Measurements from ENCODE around the gene LRGUK. TPM values are rescaled to one million over a fixed set of nuclear protein-coding genes. Genes with fewer than 3 reads are reported as not detected.
A peak's percentile ranks its signal among the peaks of the same experiment; 100 is the strongest.

The LRGUK gene
- total and polyA plus RNA-seq, 2 of the 4 experiments (the other 2 are of a cell fraction), result 0.07 TPM; not detected in 1

- intact Hi-C loops (cut with micrococcal nuclease) (no loop called here), in situ Hi-C loops (cut with MboI; ENCODE audit: low sequenced_read_pairs) (no loop called here), dilution Hi-C loops (cut with HindIII; ENCODE audit: low sequenced_read_pairs, unreplicated experiment) (no loop called here)
- POLR2A ChIA-PET (ENCODE audit: unreplicated experiment), result no interaction called here
- no TSS peak for BruUV-seq (replicated peaks)
- CTCF ChIA-PET, result no interaction called here
- H3K36me3 ChIP-seq (ENCODE audit: control insufficient read depth, insufficient read depth, low read length), result no peaks in the 10 kb centered on the region
- H3K18ac ChIP-seq (ENCODE audit: low read depth, low read length), result no peak overlapping the region
- no peak overlapping the region for H3K23ac ChIP-seq (ENCODE audit: low read depth, low read length)
- H3K4me1 ChIP-seq (ENCODE audit: control insufficient read depth, insufficient read depth, low read length), result no peaks in the 10 kb centered on the region
- no peaks in the 10 kb centered on the region for H4K20me1 ChIP-seq (ENCODE audit: insufficient read depth, low read length)
- no peak overlapping the region for H3K4me3 ChIP-seq (ENCODE audit: insufficient read depth, low read depth, low read length)
- H3K27ac ChIP-seq (ENCODE audit: insufficient read depth, low read length), result no peak overlapping the region
- no peak overlapping the region for H2AK9ac ChIP-seq (replicated peaks; ENCODE audit: low read depth, low read length, poor library complexity)
- H3K79me1 ChIP-seq (ENCODE audit: low read depth in 1 of 2, low read length in 2 of 2), result no peaks in the 10 kb centered on the region
- no peak overlapping the region for H4K5ac ChIP-seq (ENCODE audit: low read depth, low read length)
- no peak overlapping the region for H4K91ac ChIP-seq (ENCODE audit: insufficient read depth, low read depth, low read length)
- no peak overlapping the region for H4K8ac ChIP-seq (ENCODE audit: low read depth in 2 of 2, low read length in 2 of 2)
- no peak overlapping the region for H2BK5ac ChIP-seq (ENCODE audit: low read depth, low read length, poor library complexity, severe bottlenecking)
- H3K9ac ChIP-seq (ENCODE audit: low read depth, low read length), result no peak overlapping the region
- no peak for ATAC-seq (ENCODE audit: low read depth)
- H2AK5ac ChIP-seq (ENCODE audit: low read depth, low read length), result no peak overlapping the region
- H3K27me3 ChIP-seq (ENCODE audit: control insufficient read depth, insufficient read depth, low read length), result peaks cover 3% of the 10 kb centered on the region; the same call in 1 of the 2 replicates
- H2AFZ ChIP-seq (replicated peaks; ENCODE audit: low read length, poor library complexity), result no peak overlapping the region
- H3K9me3 ChIP-seq (ENCODE audit: control insufficient read depth, insufficient read depth, low read length), result no peaks in the 10 kb centered on the region
- no peak overlapping the region for H2BK20ac ChIP-seq (ENCODE audit: low read depth, low read length)
- no peak overlapping the region for H3K4ac ChIP-seq (ENCODE audit: low read depth, low read length)
- no peak overlapping the region for H2BK15ac ChIP-seq (ENCODE audit: low read depth, low read length)
- no peak overlapping the region for H3K14ac ChIP-seq (replicated peaks; ENCODE audit: low read depth, low read length)
- no peak overlapping the region for H3K4me2 ChIP-seq (ENCODE audit: low read depth, low read length)
- no peak for TF ChIP-seq SMC3 (IDR thresholded peaks at IDR 0.05; ENCODE audit: low read depth, low read length)
- TF ChIP-seq RAD21 (IDR thresholded peaks at IDR 0.05; ENCODE audit: low read length), result no peak
- no peak for TF ChIP-seq POLR2A (IDR thresholded peaks at IDR 0.05; ENCODE audit: low read depth, low read length)
- no peak for TF ChIP-seq CHD1 (IDR thresholded peaks at IDR 0.05; ENCODE audit: low read depth, low read length)
- no peak for TF ChIP-seq NFE2L2 (IDR thresholded peaks at IDR 0.05; ENCODE audit: low read depth, low read length)
- TF ChIP-seq, protein P1, sequence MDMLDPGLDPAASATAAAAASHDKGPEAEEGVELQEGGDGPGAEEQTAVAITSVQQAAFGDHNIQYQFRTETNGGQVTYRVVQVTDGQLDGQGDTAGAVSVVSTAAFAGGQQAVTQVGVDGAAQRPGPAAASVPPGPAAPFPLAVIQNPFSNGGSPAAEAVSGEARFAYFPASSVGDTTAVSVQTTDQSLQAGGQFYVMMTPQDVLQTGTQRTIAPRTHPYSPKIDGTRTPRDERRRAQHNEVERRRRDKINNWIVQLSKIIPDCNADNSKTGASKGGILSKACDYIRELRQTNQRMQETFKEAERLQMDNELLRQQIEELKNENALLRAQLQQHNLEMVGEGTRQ (IDR thresholded peaks at IDR 0.05; ENCODE audit: low read depth, low read length), result no peak
- TF ChIP-seq RCOR1 (IDR thresholded peaks at IDR 0.05; ENCODE audit: insufficient replicate concordance, low read length), result no peak
- no peak for TF ChIP-seq FOS (IDR thresholded peaks at IDR 0.05; ENCODE audit: low read depth, low read length)
- no peaks in the 10 kb centered on the region for H3K9me1 ChIP-seq (ENCODE audit: insufficient read depth, low read length)
- no peak overlapping the region for H3K56ac ChIP-seq (ENCODE audit: extremely low read depth, insufficient read depth, low read length)
- WGBS, 2 experiments (ENCODE audit: extremely low coverage in 2 of 2, insufficient read length in 1 of 2), result 58% methylated on average over 2 of the region's 4 CpGs; no CpG with 5 or more reads in 1 of the 2 experiments
- H2BK120ac ChIP-seq (ENCODE audit: low read depth, low read length), result no peak overlapping the region
- DNase-seq, result peak; percentile 3
These were observed 6.7 kb upstream of the LRGUK start for GRCh38 chr7:134120405-134120804.
